GM12878 (cell line): ENCODE results near the gene ADAMTSL4. TPM values are rescaled to one million over a fixed set of nuclear protein-coding genes. Genes with fewer than 3 reads are reported as not detected.

Experiments used
- BCL11A ChIP-seq: IDR thresholded peaks from 2 replicates; pipeline ENCODE4 v1.6.1; 2011; ENCODE audit warnings: low read depth, low read length
- BHLHE40 ChIP-seq, 2 experiments: fragments of 450-650 bp in 1 of 2; IDR thresholded peaks; 2 replicates each; pipeline ENCODE4 v1.6.1; 2011 to 2017; ENCODE audit warnings: low read depth in 2 of 2, borderline replicate concordance in 1 of 2, improper control_type of control experiment in 1 of 2, low read length in 1 of 2, mild to moderate bottlenecking in 1 of 2
- CREB1 ChIP-seq: IDR thresholded peaks from 2 replicates; pipeline ENCODE4 v1.6.1; 2012; ENCODE audit warnings: low read depth, mild to moderate bottlenecking, inconsistent platforms
- CREM ChIP-seq: IDR thresholded peaks from 2 replicates; pipeline ENCODE4 v1.6.1; 2014; ENCODE audit warnings: antibody characterized with exemption, low read depth
- DPF2 ChIP-seq: fragments of 450-650 bp; IDR thresholded peaks from 2 replicates; pipeline ENCODE4 v1.6.1; 2017; ENCODE audit warnings: mild to moderate bottlenecking
- ESRRA ChIP-seq: IDR thresholded peaks from 2 replicates; pipeline ENCODE4 v1.6.1; 2012; ENCODE audit warnings: mild to moderate bottlenecking, low read length, improper control_type of control experiment
- FOS ChIP-seq: IDR thresholded peaks from 3 replicates; pipeline ENCODE4 v1.6.1; 2011; ENCODE audit warnings: borderline replicate concordance; ENCODE audit not compliant: insufficient read length; ENCODE audit errors: extremely low read depth
- GATAD2B ChIP-seq: fragments of 450-650 bp; conservative IDR thresholded peaks from 2 replicates; pipeline ENCODE4 v1.6.1; 2017; ENCODE audit warnings: low read depth, mild to moderate bottlenecking, moderate library complexity
- HSF1 ChIP-seq: fragments of 150-350 bp; IDR thresholded peaks from 2 replicates; pipeline ENCODE4 v1.6.1; 2014; ENCODE audit warnings: mild to moderate bottlenecking, low read depth, low read length
- KAT2A ChIP-seq: conservative IDR thresholded peaks from 2 replicates; pipeline ENCODE4 v1.6.1; 2011; ENCODE audit warnings: low read depth, low read length; ENCODE audit not compliant: control insufficient read depth
- LARP7 ChIP-seq: fragments of 450-650 bp; IDR thresholded peaks from 2 replicates; pipeline ENCODE4 v1.6.1; 2017; ENCODE audit warnings: mild to moderate bottlenecking
- NRF1 ChIP-seq: conservative IDR thresholded peaks from 2 replicates; pipeline ENCODE4 v1.6.1; 2011; ENCODE audit warnings: mild to moderate bottlenecking, low read depth, low read length, improper control_type of control experiment
- RAD21 ChIP-seq: IDR thresholded peaks from 2 replicates; pipeline ENCODE4 v1.6.1; 2011; ENCODE audit warnings: mild to moderate bottlenecking, low read depth, low read length, moderate library complexity; ENCODE audit not compliant: insufficient read depth
- RAD51 ChIP-seq: fragments of 450-650 bp; IDR thresholded peaks from 2 replicates; pipeline ENCODE4 v1.6.1; 2016; ENCODE audit warnings: moderate library complexity, mild to moderate bottlenecking, inconsistent platforms
- RELB ChIP-seq: fragments of 450-650 bp; IDR thresholded peaks from 2 replicates; pipeline ENCODE4 v1.6.1; 2017; ENCODE audit warnings: low read depth, mild to moderate bottlenecking, moderate library complexity
- SIN3A ChIP-seq: IDR thresholded peaks from 2 replicates; pipeline ENCODE4 v1.6.1; 2012; ENCODE audit warnings: low read depth, low read length, improper control_type of control experiment
- SKIL ChIP-seq: fragments of 450-650 bp; IDR thresholded peaks from 2 replicates; pipeline ENCODE4 v1.6.1; 2017; ENCODE audit warnings: mild to moderate bottlenecking, low read depth, inconsistent platforms; ENCODE audit not compliant: poor library complexity, severe bottlenecking
- SPI1 ChIP-seq: IDR thresholded peaks from 2 replicates; pipeline ENCODE4 v1.6.1; 2011; ENCODE audit warnings: low read depth, mild to moderate bottlenecking, low read length, moderate library complexity, borderline replicate concordance; ENCODE audit not compliant: insufficient read depth
- SUPT20H ChIP-seq: IDR thresholded peaks from 2 replicates; pipeline ENCODE4 v1.6.1; 2011; ENCODE audit warnings: low read depth, mild to moderate bottlenecking, low read length, moderate library complexity, borderline replicate concordance; ENCODE audit not compliant: control insufficient read depth
- USF2 ChIP-seq: IDR thresholded peaks from 2 replicates; pipeline ENCODE4 v1.6.1; 2011; ENCODE audit warnings: low read depth, low read length, improper control_type of control experiment, borderline replicate concordance
- WRNIP1 ChIP-seq: IDR thresholded peaks from 2 replicates; pipeline ENCODE4 v1.6.1; 2011; ENCODE audit warnings: low read depth, low read length, improper control_type of control experiment, borderline replicate concordance
- ZBTB33 ChIP-seq: fragments of 450-650 bp; IDR thresholded peaks from 2 replicates; pipeline ENCODE4 v1.6.1; 2017; ENCODE audit warnings: mild to moderate bottlenecking
- polyA plus RNA-seq, 11 experiments: library from polyadenylated mRNA; depleted of rRNA in 4 of 11; unstranded in 6 of 11; stranded (reverse) in 5 of 11; fragments of >200 nt; fragmentation: Nextera tagmentation in 4 of 11; fragmentation: Illumina TruSeq in 1 of 11; extraction: Ambion mirVana in 4 of 11; extraction: Trizol in 1 of 11; gene quantifications; 1 replicate in 1 of 11; 2 replicates in 10 of 11; pipeline versions ENCODE4 v1.2.1 to v1.2.3, GENCODE V29; 2011 to 2016; ENCODE audit warnings: inconsistent platforms in 2 of 11, missing spikeins in 2 of 11, low read depth in 1 of 11
- total RNA-seq, 4 experiments: library from RNA; depleted of rRNA in 3 of 4; stranded (reverse); fragments of >200 nt in 3 of 4; fragmentation: Illumina TruSeq in 1 of 4; extraction: Trizol in 1 of 4; gene quantifications; 2 replicates each; pipeline versions ENCODE4 v1.2.1 to v1.2.3, GENCODE V29; 2013 to 2021

The ADAMTSL4 gene
- total and polyA plus RNA-seq, 10 of the 15 experiments (the other 5 are each of a cell fraction or from before 2014, with no cell fraction given) = 0.04 to 0.15 (median 0.05) TPM; not detected in 5

GRCh38 chr1:150560576-150561253 is 11.5 kb downstream of the ADAMTSL4 start (continued):
- no peak for TF ChIP-seq HSF1
- TF ChIP-seq RAD21 = peak; percentile 94
- no peak for TF ChIP-seq SPI1
- no peak; the same call in 1 of the 2 replicates for TF ChIP-seq GATAD2B
- TF ChIP-seq RAD51 = no peak
- TF ChIP-seq BHLHE40 (IDR thresholded peaks at IDR 0.05; ENCODE audit: borderline replicate concordance in 1 of 2, low read depth in 2 of 2, low read length in 1 of 2) = 0 out of 4 replicates have a peak, but pooled peaks of 1 of the 2 experiments have one; percentile 14
- TF ChIP-seq RELB = peak; percentile 31; the same call in 1 of the 2 replicates
- peak; percentile 25; the same call in 1 of the 2 replicates for TF ChIP-seq NRF1
- TF ChIP-seq ESRRA = no peak
- TF ChIP-seq WRNIP1 = no peak
- TF ChIP-seq SIN3A = peak; percentile 41; the same call in 1 of the 2 replicates
- no peak for TF ChIP-seq USF2
- no peak for TF ChIP-seq DPF2
- TF ChIP-seq ZBTB33 = no peak
- no peak for TF ChIP-seq FOS
- no peak for TF ChIP-seq KAT2A
- TF ChIP-seq CREM = no peak
- TF ChIP-seq LARP7 = no peak
- TF ChIP-seq BCL11A = peak; percentile 3; the same call in 1 of the 2 replicates
- TF ChIP-seq SKIL = peak; percentile 53
- TF ChIP-seq CREB1 = no peak
- no peak for TF ChIP-seq SUPT20H
